Calu3 (cell line): ENCODE measurements around the gene CTNND2. TPM values are rescaled to one million over a fixed set of nuclear protein-coding genes. Genes with fewer than 3 reads are reported as not detected.

ENCODE experiments used
- BruUV-seq: library from RNA; stranded (reverse); fragments of 400-500 nt; replicated peaks from 2 replicates; lab custom pipeline; 2021; lab: Mats Ljungman, UMichigan
- CTCF ChIA-PET: fragments of 300-600 bp; sonication (Branson Sonifier 250); formaldehyde crosslinking; loops from one replicate; lab custom pipeline; 2022; ENCODE audit warnings: antibody characterized with exemption; lab: Charles Lee
- DNase-seq: peaks from one replicate; pipeline ENCODE4 v3.0.0; 2022
- H3K27ac Mint-ChIP-seq: one replicate; pipeline ENCODE4 v1.8.0; 2022; ENCODE audit warnings: mixed read lengths; ENCODE audit not compliant: unreplicated experiment
- H3K27me3 Mint-ChIP-seq: one replicate; pipeline ENCODE4 v1.8.0; 2022; ENCODE audit warnings: mixed read lengths; ENCODE audit not compliant: unreplicated experiment
- H3K36me3 Mint-ChIP-seq: one replicate; pipeline ENCODE4 v1.8.0; 2022; ENCODE audit warnings: mild to moderate bottlenecking, moderate library complexity, mixed read lengths; ENCODE audit not compliant: insufficient read depth, unreplicated experiment
- H3K4me1 Mint-ChIP-seq: one replicate; pipeline ENCODE4 v1.8.0; 2022; ENCODE audit warnings: mild to moderate bottlenecking, low read depth, mixed read lengths; ENCODE audit not compliant: unreplicated experiment
- H3K4me3 Mint-ChIP-seq: one replicate; pipeline ENCODE4 v1.8.0; 2022; ENCODE audit warnings: mild to moderate bottlenecking, low read depth, moderate library complexity, mixed read lengths; ENCODE audit not compliant: unreplicated experiment
- H3K9me3 Mint-ChIP-seq: one replicate; pipeline ENCODE4 v1.8.0; 2022; ENCODE audit warnings: low read depth, mixed read lengths; ENCODE audit not compliant: unreplicated experiment
- CTCF ChIP-seq: fragments of 200-600 bp; IDR thresholded peaks from one replicate; pipeline ENCODE4 v1.8.0; 2022; ENCODE audit warnings: antibody characterized with exemption; ENCODE audit not compliant: unreplicated experiment
- intact Hi-C: fragments of 100-400 bp; cut with micrococcal nuclease; formaldehyde crosslinking; loops from one replicate; pipeline ENCODE4 v1.10.0; 2022; ENCODE audit not compliant: unreplicated experiment
- total RNA-seq: library from RNA; stranded (reverse); gene quantifications from 2 replicates; pipeline ENCODE4 v1.2.3, GENCODE V29; 2022

The CTNND2 gene
- total RNA-seq, 1 experiment from 2014 or later = 19.6 TPM

GRCh38 chr5:11230890-11231289 lies 673.4 kb downstream of the CTNND2 start:
- Mint-ChIP-seq H3K4me1 (no peaks in the 10 kb centered on the region), H3K9me3 (peaks cover 4% of the 10 kb centered on the region), H3K36me3 (no peaks in the 10 kb centered on the region), H3K27me3 (no peaks in the 10 kb centered on the region), H3K27ac (no peak overlapping the region), H3K4me3 (no peak overlapping the region)
- intact Hi-C loops = no loop called here
- no peak for TF ChIP-seq CTCF
- no TSS peak for BruUV-seq
- no peak for DNase-seq
- CTCF ChIA-PET = no interaction called here

GRCh38 chr5:11227064-11227463 lies 677.2 kb downstream of the CTNND2 start:
- BruUV-seq = no TSS peak

GRCh38 chr5:11224436-11225187 lies 679.6 kb downstream of the CTNND2 start:
- CTCF ChIA-PET = no interaction called here
- no peaks in the 10 kb centered on the region for H3K27me3 Mint-ChIP-seq
- no TSS peak for BruUV-seq
- no peak for TF ChIP-seq CTCF
- intact Hi-C loops = no loop called here
- no peaks in the 10 kb centered on the region for H3K9me3 Mint-ChIP-seq
- no peaks in the 10 kb centered on the region for H3K4me1 Mint-ChIP-seq
- H3K27ac Mint-ChIP-seq = no peak overlapping the region
- H3K4me3 Mint-ChIP-seq = no peak overlapping the region
- no peak for DNase-seq
- no peaks in the 10 kb centered on the region for H3K36me3 Mint-ChIP-seq

More at GRCh38 chr5:11227064-11227463, 677.2 kb downstream of the CTNND2 start:
- TF ChIP-seq CTCF = no peak
- no peaks in the 10 kb centered on the region for H3K4me1 Mint-ChIP-seq
- H3K27ac Mint-ChIP-seq = no peak overlapping the region
- intact Hi-C loops = no loop called here
- peaks cover 4% of the 10 kb centered on the region for H3K9me3 Mint-ChIP-seq
- no peak for DNase-seq
- H3K4me3 Mint-ChIP-seq = no peak overlapping the region
- CTCF ChIA-PET = no interaction called here
- no peaks in the 10 kb centered on the region for H3K36me3 Mint-ChIP-seq
- no peaks in the 10 kb centered on the region for H3K27me3 Mint-ChIP-seq

GRCh38 chr5:11222169-11222568 lies 682.1 kb downstream of the CTNND2 start:
- no peak for DNase-seq
- no peaks in the 10 kb centered on the region for H3K27me3 Mint-ChIP-seq
- no peak for TF ChIP-seq CTCF
- CTCF ChIA-PET = no interaction called here
- H3K27ac Mint-ChIP-seq = no peak overlapping the region
- no peak overlapping the region for H3K4me3 Mint-ChIP-seq
- no peaks in the 10 kb centered on the region for H3K4me1 Mint-ChIP-seq
- no peaks in the 10 kb centered on the region for H3K36me3 Mint-ChIP-seq
- peaks cover 2% of the 10 kb centered on the region for H3K9me3 Mint-ChIP-seq
- intact Hi-C loops = no loop called here
- BruUV-seq = no TSS peak
